ENCODE data around the gene BCAS3.

Gene BCAS3

GRCh38 chr17:61309362-61310256 lies 632.0 kb downstream of the BCAS3 start:
- no peak for DNase-seq

- peak; percentile 79 for DNase-seq
Observed at GRCh38 chr17:61310590-61310989, 632.9 kb downstream of the BCAS3 start.

- DNase-seq = no peak
Observed at GRCh38 chr17:61312406-61313295, 635.0 kb downstream of the BCAS3 start.

GRCh38 chr17:61313461-61314326 lies 636.0 kb downstream of the BCAS3 start:
- DNase-seq = no peak

GRCh38 chr17:61314368-61315078 lies 636.9 kb downstream of the BCAS3 start:
- peak; percentile 77 for DNase-seq

GRCh38 chr17:61316633-61317032 lies 639.0 kb downstream of the BCAS3 start:
- DNase-seq = no peak

GRCh38 chr17:61317779-61318178 lies 640.1 kb downstream of the BCAS3 start:
- DNase-seq = no peak

- DNase-seq = no peak
Observed at GRCh38 chr17:61318684-61319098, 641.0 kb downstream of the BCAS3 start.

- DNase-seq = peak; percentile 89
Observed at GRCh38 chr17:61321344-61321743, 643.7 kb downstream of the BCAS3 start.

GRCh38 chr17:61322325-61323002 lies 644.8 kb downstream of the BCAS3 start:
- DNase-seq = no peak

- DNase-seq = no peak
Observed at GRCh38 chr17:61323003-61323908, 645.6 kb downstream of the BCAS3 start.

- DNase-seq = peak; percentile 73
Observed at GRCh38 chr17:61323909-61324868, 646.5 kb downstream of the BCAS3 start.

GRCh38 chr17:61324950-61325349 lies 647.3 kb downstream of the BCAS3 start:
- DNase-seq = no peak

- DNase-seq = no peak
Observed at GRCh38 chr17:61325382-61326073, 647.9 kb downstream of the BCAS3 start.

GRCh38 chr17:61326330-61326729 lies 648.7 kb downstream of the BCAS3 start:
- DNase-seq = no peak

- no peak for DNase-seq
Observed at GRCh38 chr17:61328351-61328750, 650.7 kb downstream of the BCAS3 start.

GRCh38 chr17:61330174-61331150 lies 652.8 kb downstream of the BCAS3 start:
- no peak for DNase-seq
